ENCODE measurements around the gene CCDC85C. TPM values are rescaled to one million over a fixed set of nuclear protein-coding genes. Genes with fewer than 3 reads are reported as not detected.

Gene CCDC85C
- total and polyA plus RNA-seq, 10 of the 15 experiments (the other 5 are each of a cell fraction or from before 2014, with no cell fraction given) = 0.03 to 3.6 (median 1.1) TPM

DNA sequence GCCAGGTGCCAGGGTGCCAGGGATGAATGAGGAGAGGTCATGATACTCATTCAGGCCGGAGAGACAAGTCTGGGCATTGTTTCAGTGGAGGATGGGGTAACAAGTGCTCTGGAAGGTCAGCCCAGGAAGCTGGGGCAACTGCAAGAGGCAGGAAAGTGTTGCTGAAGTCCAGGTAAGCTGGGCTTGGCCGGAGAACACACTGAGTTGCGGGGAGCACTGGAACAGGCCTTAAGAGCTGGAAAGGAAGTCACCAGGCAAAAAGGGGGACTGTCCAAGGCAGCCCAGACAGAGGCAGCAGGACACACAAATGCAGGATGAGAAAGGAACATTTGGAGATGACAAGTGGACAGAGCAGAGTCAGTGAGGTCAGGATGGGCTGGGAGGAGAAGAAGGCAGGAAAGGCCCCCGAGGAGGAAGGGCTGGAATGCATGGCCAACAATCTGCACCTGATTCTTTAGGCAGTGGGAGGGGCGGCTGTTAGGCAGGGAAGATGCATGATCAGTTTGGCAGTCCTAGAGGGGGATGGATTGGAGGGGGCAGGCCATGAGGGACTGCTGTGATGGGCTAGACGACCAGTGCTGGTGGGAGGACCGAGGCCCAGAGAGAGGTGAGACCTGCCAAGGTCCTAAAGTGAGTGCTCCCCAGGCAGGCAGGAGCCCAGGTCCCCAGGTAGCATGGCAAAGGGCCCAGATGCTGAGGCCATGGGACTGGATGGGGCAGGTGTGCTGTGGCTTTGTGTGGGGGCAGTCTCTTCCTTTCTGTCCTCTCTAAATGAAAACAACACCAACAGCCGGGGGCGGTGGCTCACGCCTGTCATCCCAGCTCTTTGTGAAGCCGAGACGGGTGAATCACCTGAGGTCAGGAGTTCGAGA, 23.7 kb upstream of the CCDC85C start:
- no peaks in the 10 kb centered on the region; a peak in 1 of 4 replicates for H3K27me3 ChIP-seq (replicated peaks in 1 of 2; ENCODE audit: control insufficient read depth in 2 of 2, insufficient read depth in 2 of 2, low read length in 1 of 2)
- no peak for DNase-seq (ENCODE audit: low read depth, low spot score)
- H3K4me1 ChIP-seq (ENCODE audit: control insufficient read depth, insufficient read depth, low read length) = no peaks in the 10 kb centered on the region
- WGBS (ENCODE audit: insufficient coverage, insufficient replicate concordance, low lambda C conversion rate, missing lambda C conversion rate) = 12% methylated on average over 13 of the region's 13 CpGs
- TF ChIP-seq TCF12 (IDR thresholded peaks at IDR 0.05; ENCODE audit: low read depth, low read length) = peak; percentile 58; the same call in 1 of the 2 replicates
- TF ChIP-seq IRF4 (IDR thresholded peaks at IDR 0.05; ENCODE audit: low read depth, low read length) = no peak
- TF ChIP-seq NFXL1 (IDR thresholded peaks at IDR 0.05; ENCODE audit: borderline replicate concordance) = 0 out of 2 replicates have a peak, but pooled peaks have one; percentile 70
- TF ChIP-seq MEF2A (IDR thresholded peaks at IDR 0.05; ENCODE audit: insufficient read depth, low read depth, low read length) = no peak
- TF ChIP-seq NR2F1 (conservative IDR thresholded peaks at IDR 0.05) = no peak
- peak in 1 of 2 experiments; percentile 19; a peak in 1 of 4 replicates for TF ChIP-seq BHLHE40 (IDR thresholded peaks at IDR 0.05; ENCODE audit: borderline replicate concordance in 1 of 2, low read depth in 2 of 2, low read length in 1 of 2)
- no peak for TF ChIP-seq FOXK2 (IDR thresholded peaks at IDR 0.05)
- TF ChIP-seq TCF3 (IDR thresholded peaks at IDR 0.05; ENCODE audit: borderline replicate concordance, insufficient read depth, low read depth, low read length) = no peak
- TF ChIP-seq MYB (IDR thresholded peaks at IDR 0.05; ENCODE audit: borderline replicate concordance, low read depth, low read length) = no peak
- TF ChIP-seq NFYA (IDR thresholded peaks at IDR 0.05; ENCODE audit: borderline replicate concordance, low read depth, low read length) = no peak
- TF ChIP-seq HCFC1 (IDR thresholded peaks at IDR 0.05; ENCODE audit: low read length) = no peak
- no peak for TF ChIP-seq NBN (IDR thresholded peaks at IDR 0.05)
- RAD21 ChIA-PET (ENCODE audit: unreplicated experiment) = interaction anchor here (0.8 to 2.0 kb wide), 12 partner anchors 10 to 440 kb away, joined by 3 to 7 read pairs (median 4); no protein-coding TSS in a partner anchor
- BruUV-seq (replicated peaks) = no TSS peak
- H2AFZ ChIP-seq (ENCODE audit: control insufficient read depth, low read depth, low read length) = no peak overlapping the region
- POLR2A ChIA-PET = interaction anchor here (0.7 to 0.8 kb wide), 2 partner anchors 46 to 105 kb away, joined by 4 to 5 read pairs; no protein-coding TSS in a partner anchor
- no peak overlapping the region for H3K4me3 ChIP-seq
- in situ Hi-C loops (cut with MboI) = no loop called here
- no peak overlapping the region for H3K4me2 ChIP-seq (ENCODE audit: control insufficient read depth, insufficient read depth)
- no peaks in the 10 kb centered on the region for H3K79me2 ChIP-seq (ENCODE audit: control insufficient read depth, insufficient read depth, low read length)
- H3K36me3 ChIP-seq (ENCODE audit: control insufficient read depth in 2 of 2, insufficient read depth in 2 of 2, low read length in 1 of 2) = no peaks in the 10 kb centered on the region
- no peak for ATAC-seq
- no peak overlapping the region for H3K9ac ChIP-seq (ENCODE audit: control insufficient read depth, insufficient read depth, low read length)
- no peak overlapping the region for H3K27ac ChIP-seq (ENCODE audit: control insufficient read depth, insufficient read depth)
- H4K20me1 ChIP-seq (ENCODE audit: control insufficient read depth, insufficient read depth) = no peaks in the 10 kb centered on the region
- no peaks in the 10 kb centered on the region for H3K9me3 ChIP-seq (replicated peaks; ENCODE audit: control insufficient read depth, insufficient read depth, low read length)
- SMC1A ChIA-PET (ENCODE audit: uncharacterized antibody, unreplicated experiment) = interaction anchor here (0.7 to 1.3 kb wide), 5 partner anchors 10 to 163 kb away, joined by 3 to 4 read pairs (median 3); no protein-coding TSS in a partner anchor
- no peak for FAIRE-seq
- CTCF ChIA-PET = interaction anchor here (0.6 to 1.7 kb wide), 23 partner anchors 8 to 239 kb away, joined by 3 to 10 read pairs (median 4); partner anchors contain the start of gene CCNK
- intact Hi-C loops (cut with micrococcal nuclease; ENCODE audit: unreplicated experiment) = no loop called here

All from GM12878 (cell line).